ENCODE results near the gene CD86. TPM values are rescaled to one million over a fixed set of nuclear protein-coding genes. Genes with fewer than 3 reads are reported as not detected.

The CD86 gene
- total RNA-seq, 2 donors from 2014 or later, result 0.57 to 5.6 TPM

DNA sequence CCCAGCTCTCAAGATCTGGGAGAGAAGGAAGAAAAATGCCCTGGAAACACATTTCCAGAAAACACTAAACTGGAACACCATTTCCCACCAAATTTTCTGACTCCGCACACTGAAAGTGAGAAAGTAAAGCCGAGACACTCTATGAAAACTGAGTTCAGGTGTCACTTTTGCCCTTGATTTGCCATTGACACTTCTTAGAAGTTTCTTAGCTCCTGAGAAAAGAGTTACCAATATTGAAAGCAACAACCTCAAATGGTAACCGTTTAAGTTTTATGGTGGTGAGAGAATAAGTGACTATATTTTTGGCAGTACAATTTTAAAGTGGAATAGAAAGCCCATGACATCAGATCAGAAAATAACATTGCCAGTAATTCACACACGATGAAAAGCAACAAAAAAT lies 39.0 kb downstream of the CD86 start:
- intact Hi-C loops (cut with DNase I), result no loop called here
- H3K4me3 ChIP-seq, result no peak overlapping the region
- no peak for DNase-seq
- no peaks in the 10 kb centered on the region for H3K9me3 ChIP-seq
- TF ChIP-seq, protein P1, sequence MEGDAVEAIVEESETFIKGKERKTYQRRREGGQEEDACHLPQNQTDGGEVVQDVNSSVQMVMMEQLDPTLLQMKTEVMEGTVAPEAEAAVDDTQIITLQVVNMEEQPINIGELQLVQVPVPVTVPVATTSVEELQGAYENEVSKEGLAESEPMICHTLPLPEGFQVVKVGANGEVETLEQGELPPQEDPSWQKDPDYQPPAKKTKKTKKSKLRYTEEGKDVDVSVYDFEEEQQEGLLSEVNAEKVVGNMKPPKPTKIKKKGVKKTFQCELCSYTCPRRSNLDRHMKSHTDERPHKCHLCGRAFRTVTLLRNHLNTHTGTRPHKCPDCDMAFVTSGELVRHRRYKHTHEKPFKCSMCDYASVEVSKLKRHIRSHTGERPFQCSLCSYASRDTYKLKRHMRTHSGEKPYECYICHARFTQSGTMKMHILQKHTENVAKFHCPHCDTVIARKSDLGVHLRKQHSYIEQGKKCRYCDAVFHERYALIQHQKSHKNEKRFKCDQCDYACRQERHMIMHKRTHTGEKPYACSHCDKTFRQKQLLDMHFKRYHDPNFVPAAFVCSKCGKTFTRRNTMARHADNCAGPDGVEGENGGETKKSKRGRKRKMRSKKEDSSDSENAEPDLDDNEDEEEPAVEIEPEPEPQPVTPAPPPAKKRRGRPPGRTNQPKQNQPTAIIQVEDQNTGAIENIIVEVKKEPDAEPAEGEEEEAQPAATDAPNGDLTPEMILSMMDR (IDR thresholded peaks at IDR 0.05), result no peak
- no peaks in the 10 kb centered on the region for H3K27me3 ChIP-seq
- no peak overlapping the region for H3K9ac ChIP-seq (ENCODE audit: low read depth in 2 of 2, low read length in 2 of 2)
- H3K27ac ChIP-seq, result no peak overlapping the region
- H3K4me1 ChIP-seq, result no peaks in the 10 kb centered on the region
- H3K36me3 ChIP-seq, result no peaks in the 10 kb centered on the region

DNA sequence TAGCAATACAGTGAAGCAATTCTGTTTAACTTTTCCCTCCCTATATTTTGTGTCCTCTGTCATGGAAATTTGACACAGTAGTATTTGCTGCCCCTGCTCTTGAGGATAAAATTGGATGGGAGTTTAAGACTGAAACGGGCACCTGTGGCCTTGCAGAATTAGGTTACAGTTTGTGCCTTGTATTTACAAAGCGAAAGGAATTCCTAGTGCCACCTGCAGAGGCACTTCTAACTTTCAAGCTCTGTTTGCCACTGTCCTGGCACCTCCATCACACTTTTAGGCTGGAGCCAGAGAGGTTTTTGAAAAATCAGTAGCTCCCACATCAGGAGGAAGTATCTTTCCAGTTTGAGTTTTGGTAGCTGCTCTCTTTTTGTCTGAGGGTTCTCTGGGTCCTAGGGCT lies 39.5 kb downstream of the CD86 start:
- no peak overlapping the region for H3K9ac ChIP-seq (ENCODE audit: low read depth in 2 of 2, low read length in 2 of 2)
- no peak for DNase-seq
- no peaks in the 10 kb centered on the region for H3K36me3 ChIP-seq
- H3K4me3 ChIP-seq, result no peak overlapping the region
- intact Hi-C loops (cut with DNase I), result no loop called here
- H3K4me1 ChIP-seq, result no peaks in the 10 kb centered on the region
- H3K9me3 ChIP-seq, result no peaks in the 10 kb centered on the region
- no peaks in the 10 kb centered on the region for H3K27me3 ChIP-seq
- TF ChIP-seq, protein P1 (IDR thresholded peaks at IDR 0.05), result no peak
- H3K27ac ChIP-seq, result no peak overlapping the region

DNA sequence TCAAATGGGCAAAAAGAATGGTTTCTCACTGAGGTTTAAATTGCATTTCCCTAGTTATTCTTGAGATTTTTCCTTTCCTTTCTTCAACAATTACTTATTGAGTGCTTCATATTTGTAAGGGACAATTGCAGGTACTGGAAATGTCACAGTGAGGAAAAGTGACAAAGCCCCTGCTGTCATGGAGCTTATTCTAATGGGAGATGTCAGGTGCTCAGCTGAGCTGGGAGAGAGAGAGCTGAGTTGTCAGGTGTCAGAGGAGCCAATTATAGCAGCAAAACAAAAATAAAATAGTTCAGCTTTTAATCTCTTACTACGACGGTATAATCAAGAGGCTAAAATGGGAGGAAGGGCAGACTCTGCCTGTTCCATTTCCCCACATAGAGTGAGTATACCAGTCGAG lies 42.0 kb downstream of the CD86 start:
- Histone ChIP-seq H3K4me3 (no peak overlapping the region), H3K27me3 (no peaks in the 10 kb centered on the region), H3K9me3 (no peaks in the 10 kb centered on the region), H3K27ac (no peak overlapping the region), H3K4me1 (no peaks in the 10 kb centered on the region), H3K36me3 (no peaks in the 10 kb centered on the region), H3K9ac (ENCODE audit: low read depth in 2 of 2, low read length in 2 of 2) (no peak overlapping the region)
- intact Hi-C loops (cut with DNase I), result no loop called here
- TF ChIP-seq, protein P1 (IDR thresholded peaks at IDR 0.05), result no peak
- DNase-seq, result no peak

DNA sequence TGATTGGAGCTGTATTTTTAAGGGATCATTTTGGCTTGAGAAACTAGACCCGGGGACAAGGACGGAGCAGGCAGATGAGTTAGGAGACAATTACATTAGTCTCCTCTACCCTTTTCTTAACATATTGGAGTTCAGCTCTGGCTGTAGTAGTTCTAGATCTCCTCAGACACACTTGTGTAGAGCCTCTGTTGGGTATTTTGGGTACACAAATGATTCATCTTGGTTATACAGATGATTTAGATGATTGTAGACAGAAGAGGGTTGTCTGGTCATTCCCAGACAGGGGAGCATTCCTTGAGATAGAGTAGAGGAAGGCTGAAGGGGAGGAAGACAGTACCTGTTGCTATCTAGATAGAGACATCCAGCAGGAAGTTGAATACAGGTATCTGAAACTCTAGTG lies 43.4 kb downstream of the CD86 start:
- H3K4me1 ChIP-seq, result no peaks in the 10 kb centered on the region
- no peaks in the 10 kb centered on the region for H3K9me3 ChIP-seq
- no peak for DNase-seq
- TF ChIP-seq, protein P1 (IDR thresholded peaks at IDR 0.05), result no peak
- no peak overlapping the region for H3K9ac ChIP-seq (ENCODE audit: low read depth in 2 of 2, low read length in 2 of 2)
- H3K36me3 ChIP-seq, result no peaks in the 10 kb centered on the region
- no peak overlapping the region for H3K27ac ChIP-seq
- H3K4me3 ChIP-seq, result no peak overlapping the region
- no peaks in the 10 kb centered on the region for H3K27me3 ChIP-seq
- intact Hi-C loops (cut with DNase I), result no loop called here

DNA sequence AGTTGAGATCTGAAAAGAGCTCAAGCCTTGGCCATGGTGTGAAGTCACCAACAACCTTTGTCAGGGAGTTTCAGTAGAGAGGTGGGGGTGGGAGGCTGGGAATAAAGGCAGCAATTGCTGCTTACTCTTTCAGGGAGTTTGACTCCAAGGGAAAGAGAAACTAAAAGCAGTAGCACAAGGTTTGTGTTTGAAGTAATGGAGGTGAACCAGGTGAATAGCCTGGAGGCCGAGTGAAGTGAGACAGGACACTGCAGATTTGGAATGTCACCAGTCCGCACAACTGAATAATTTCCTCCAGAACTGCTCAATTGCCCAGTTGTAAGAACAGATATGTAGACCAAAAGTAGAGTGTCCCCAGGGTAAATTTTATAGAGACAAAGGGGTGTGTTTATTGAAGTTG lies 44.1 kb downstream of the CD86 start:
- no peak overlapping the region for H3K27ac ChIP-seq
- H3K9me3 ChIP-seq, result no peaks in the 10 kb centered on the region
- DNase-seq, result no peak
- no peaks in the 10 kb centered on the region for H3K4me1 ChIP-seq
- TF ChIP-seq, protein P1 (IDR thresholded peaks at IDR 0.05), result no peak
- H3K4me3 ChIP-seq, result no peak overlapping the region
- no peaks in the 10 kb centered on the region for H3K27me3 ChIP-seq
- intact Hi-C loops (cut with DNase I), result no loop called here
- H3K36me3 ChIP-seq, result no peaks in the 10 kb centered on the region
- H3K9ac ChIP-seq (ENCODE audit: low read depth in 2 of 2, low read length in 2 of 2), result no peak overlapping the region

DNA sequence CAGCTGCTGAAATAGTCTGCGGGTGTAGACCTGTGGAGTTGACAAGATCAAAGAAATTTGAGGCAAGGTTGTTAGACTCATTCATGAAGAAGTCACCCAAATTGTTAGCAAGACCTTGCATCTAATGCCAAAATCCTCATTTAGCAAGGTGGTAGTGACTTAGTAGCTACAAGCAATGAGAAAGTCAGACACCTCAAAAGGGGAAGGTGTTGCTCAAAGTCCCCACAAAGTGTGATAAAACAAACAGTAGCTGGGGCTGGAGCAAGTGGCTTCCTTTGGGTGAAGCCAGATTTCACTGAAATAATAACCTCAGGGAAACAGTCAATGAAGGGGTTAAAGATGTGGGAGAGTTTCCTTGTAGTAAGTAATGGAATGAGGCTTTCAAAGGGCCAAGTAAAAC lies 44.9 kb downstream of the CD86 start:
- H3K4me3 ChIP-seq, result no peak overlapping the region
- no peak for DNase-seq
- no peaks in the 10 kb centered on the region for H3K9me3 ChIP-seq
- H3K9ac ChIP-seq (ENCODE audit: low read depth in 2 of 2, low read length in 2 of 2), result no peak overlapping the region
- TF ChIP-seq, protein P1 (IDR thresholded peaks at IDR 0.05), result no peak
- H3K27ac ChIP-seq, result no peak overlapping the region
- H3K27me3 ChIP-seq, result no peaks in the 10 kb centered on the region
- no peaks in the 10 kb centered on the region for H3K36me3 ChIP-seq
- intact Hi-C loops (cut with DNase I), result loop anchor here (2.0 to 10.0 kb wide), 2 partner anchors 157 to 255 kb away; no protein-coding TSS in a partner anchor
- no peaks in the 10 kb centered on the region for H3K4me1 ChIP-seq

Data from colonic mucosa (tissue), 4 donors.